HepG2 (cell line): ENCODE data around the gene SEMA4C. TPM values are rescaled to one million over a fixed set of nuclear protein-coding genes. Genes with fewer than 3 reads are reported as not detected.

ENCODE experiments used
- ATAC-seq: fragments of 200-7000 bp; cut with Tn5 transposase; 3 replicates; pipeline ENCODE4 v1.9.1; 2020; ENCODE audit warnings: mild to moderate bottlenecking, moderate library complexity
- BruUV-seq: library from RNA; stranded (reverse); fragments of 400-500 nt; replicated peaks from 2 replicates; lab custom pipeline; 2021; lab: Mats Ljungman, UMichigan
- CTCF ChIA-PET: fragments of 300-600 bp; formaldehyde crosslinking; extraction: SDS; loops from one replicate; lab custom pipeline; 2021; ENCODE audit warnings: low total read pairs, inconsistent platforms, low intra/inter-chr PET ratio; lab: Yijun Ruan, JAX
- POLR2A ChIA-PET: fragments of 350-600 bp; sonication (Branson Sonifier 250); formaldehyde crosslinking; loops from one replicate; lab custom pipeline; 2020; ENCODE audit warnings: antibody characterized with exemption, inconsistent platforms; lab: Yijun Ruan, JAX
- DNase-seq: peaks from one replicate; pipeline ENCODE4 v3.0.0-alpha.2; 2015; ENCODE audit warnings: low spot score
- FAIRE-seq: peaks from 3 replicates; lab custom pipeline; 2011; peaks lifted over from hg19 to GRCh38; lab: Jason Lieb, UNC
- H2AFZ ChIP-seq: one replicate; pipeline ENCODE4 v1.6.1; 2011; ENCODE audit warnings: low read length, inconsistent platforms
- H3K27ac ChIP-seq: fragments of 300-600 bp; 3 replicates; pipeline ENCODE4 v1.8.0; 2011; ENCODE audit warnings: mixed run types, mild to moderate bottlenecking, mixed read lengths, low read length, inconsistent platforms; ENCODE audit not compliant: insufficient read depth; ENCODE audit errors: extremely low read length
- H3K27me3 ChIP-seq, 2 experiments: fragments of 200-600 bp in 1 of 2; 2 replicates in 1 of 2; 3 replicates in 1 of 2; pipeline versions ENCODE4 v1.6.0 to v1.8.0; 2011; ENCODE audit warnings: low read length in 2 of 2, mild to moderate bottlenecking in 2 of 2, moderate library complexity in 2 of 2, inconsistent platforms in 1 of 2; ENCODE audit not compliant: insufficient read depth in 2 of 2, control insufficient read depth in 1 of 2
- H3K36me3 ChIP-seq, 2 experiments: fragments of 200-600 bp in 1 of 2; replicated peaks in 1 of 2; 2 replicates in 1 of 2; 3 replicates in 1 of 2; pipeline versions ENCODE4 v1.5.1 to v1.8.0; 2011; ENCODE audit warnings: low read length in 2 of 2, inconsistent platforms in 1 of 2; ENCODE audit not compliant: insufficient read depth in 2 of 2, control insufficient read depth in 1 of 2
- H3K4me1 ChIP-seq: 2 replicates; pipeline ENCODE4 v1.5.1; 2012; ENCODE audit warnings: low read length, inconsistent platforms; ENCODE audit not compliant: insufficient read depth
- H3K4me2 ChIP-seq: 2 replicates; pipeline ENCODE4 v1.6.0; 2011; ENCODE audit warnings: low read depth, low read length, inconsistent platforms
- H3K4me3 ChIP-seq, 3 experiments: fragments of 200-600 bp in 1 of 3; sonication (generic), shearing (Covaris generic) in 1 of 3; replicated peaks in 1 of 3; 2 replicates each; pipeline ENCODE4 v1.5.1; 2011 to 2016; ENCODE audit warnings: low read length in 3 of 3, inconsistent platforms in 2 of 3, low read depth in 2 of 3, mild to moderate bottlenecking in 2 of 3, control low read depth in 1 of 3, mixed read lengths in 1 of 3; ENCODE audit not compliant: insufficient read depth in 1 of 3
- H3K79me2 ChIP-seq: one replicate; pipeline ENCODE4 v1.6.1; 2011; ENCODE audit warnings: low read length, inconsistent platforms; ENCODE audit not compliant: insufficient read depth
- H3K9ac ChIP-seq: 2 replicates; pipeline ENCODE4 v1.6.0; 2011; ENCODE audit warnings: mild to moderate bottlenecking, low read depth, low read length, inconsistent platforms; ENCODE audit not compliant: insufficient read depth
- H3K9me3 ChIP-seq: 2 replicates; pipeline ENCODE4 v1.5.1; 2012; ENCODE audit warnings: mild to moderate bottlenecking, low read length
- H4K20me1 ChIP-seq: 2 replicates; pipeline ENCODE4 v1.6.0; 2011; ENCODE audit warnings: inconsistent platforms, mild to moderate bottlenecking, low read length, moderate library complexity; ENCODE audit not compliant: insufficient read depth
- HHEX ChIP-seq: IDR thresholded peaks from 2 replicates; pipeline ENCODE4 v1.6.1; 2016; ENCODE audit warnings: control low read depth
- NRL ChIP-seq: sonication (generic); formaldehyde crosslinking; IDR thresholded peaks from 2 replicates; pipeline ENCODE4 v1.5.0; 2020; ENCODE audit warnings: missing genetic modification reagents, mild to moderate bottlenecking, moderate library complexity, borderline replicate concordance
- SAFB2 ChIP-seq: sonication (generic); formaldehyde crosslinking; IDR thresholded peaks from 2 replicates; pipeline ENCODE4 v1.5.1; 2020; ENCODE audit warnings: missing genetic modification reagents, low read depth, mild to moderate bottlenecking, borderline replicate concordance
- SRSF4 ChIP-seq: fragments of 200-400 bp; formaldehyde crosslinking; IDR thresholded peaks from one replicate; pipeline ENCODE4 v1.6.1; 2018; ENCODE audit warnings: mild to moderate bottlenecking, low read depth, low read length, moderate library complexity; ENCODE audit not compliant: poor library complexity, severe bottlenecking
- TCF7L2 ChIP-seq: IDR thresholded peaks from 2 replicates; pipeline ENCODE4 v1.6.1; 2011; ENCODE audit warnings: mild to moderate bottlenecking, low read depth, low read length, moderate library complexity
- U2AF1 ChIP-seq: fragments of 200-400 bp; formaldehyde crosslinking; optimal IDR thresholded peaks from 2 replicates; pipeline ENCODE3; 2017; ENCODE audit warnings: mild to moderate bottlenecking, low read depth, low read length
- ZNF331 ChIP-seq: sonication (generic); formaldehyde crosslinking; IDR thresholded peaks from 2 replicates; pipeline ENCODE4 v1.4.0; 2020; ENCODE audit warnings: missing genetic modification reagents
- WGBS: methylation state at CpG from one replicate; pipeline ENCODE4 v1.1.6; 2017; ENCODE audit warnings: low lambda C conversion rate; 5-methylcytosine and 5-hydroxymethylcytosine counted together
- in situ Hi-C: cut with HindIII; loops from 2 replicates; pipeline ENCODE4 v1.10.0; 2017; ENCODE audit warnings: low pct_unique_long_range_greater_than_20kb; ENCODE audit not compliant: extremely low pct_ligation_motif_present
- intact Hi-C: fragments of 100-400 bp; cut with micrococcal nuclease; formaldehyde crosslinking; loops from one replicate; pipeline ENCODE4 v1.10.0; 2022; ENCODE audit not compliant: unreplicated experiment
- polyA plus RNA-seq, 8 experiments: library from polyadenylated mRNA; depleted of rRNA in 3 of 8; stranded (reverse) in 7 of 8; unstranded in 1 of 8; fragments of >200 nt; fragmentation: Illumina TruSeq in 4 of 8; extraction: Trizol in 4 of 8; gene quantifications; 2 replicates each; pipeline versions ENCODE4 v1.2.1 to v1.2.3, GENCODE V29; 2011 to 2016; ENCODE audit warnings: low read depth in 4 of 8, missing spikeins in 1 of 8, mixed read lengths in 1 of 8; ENCODE audit not compliant: insufficient read depth in 1 of 8
- total RNA-seq, 5 experiments: library from RNA; depleted of rRNA; stranded (reverse); fragments of >200 nt; fragmentation: Illumina TruSeq; extraction: Trizol; gene quantifications; 2 replicates each; pipeline ENCODE4 v1.2.3, GENCODE V29; 2016; ENCODE audit warnings: low read depth in 1 of 5
- TF ChIP-seq, protein P1 (sequence below): sonication (generic); formaldehyde crosslinking; conservative IDR thresholded peaks from 2 replicates; pipeline ENCODE4 v1.4.0; 2020; ENCODE audit warnings: mild to moderate bottlenecking, missing genetic modification reagents, moderate library complexity
- TF ChIP-seq, protein P2 (sequence below): sonication (generic); formaldehyde crosslinking; IDR thresholded peaks from 2 replicates; pipeline ENCODE4 v1.5.0; 2020; ENCODE audit warnings: missing genetic modification reagents
- TF ChIP-seq, protein P3 (sequence below): sonication (generic); formaldehyde crosslinking; IDR thresholded peaks from 2 replicates; pipeline ENCODE4 v1.4.0; 2020; ENCODE audit warnings: missing genetic modification reagents, borderline replicate concordance

Gene SEMA4C
- total and polyA plus RNA-seq, 2 of the 13 experiments (the other 11 are each of a cell fraction or from before 2014, with no cell fraction given), result 25.9 to 46.6 TPM

DNA sequence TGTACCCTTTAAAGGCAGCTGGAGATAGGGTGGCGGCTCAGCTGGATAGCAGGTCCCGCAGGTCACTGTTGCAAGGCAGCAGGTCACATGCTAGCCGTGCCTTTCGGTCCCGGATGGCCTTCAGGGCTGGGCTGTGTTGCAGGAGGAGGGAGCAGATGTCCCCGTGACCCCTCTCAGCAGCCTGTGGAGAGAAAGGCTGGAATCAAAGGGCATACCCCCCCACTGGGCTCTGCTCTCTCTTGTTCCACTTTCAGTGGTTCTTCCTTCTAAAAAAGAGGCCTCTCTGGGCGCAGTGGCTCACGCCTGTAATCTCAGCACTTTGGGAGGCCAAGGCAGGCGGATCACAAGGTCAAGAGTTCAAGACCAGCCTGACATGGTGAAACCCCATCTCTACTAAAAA lies 21.6 kb downstream of the SEMA4C start (continued):
- TF ChIP-seq, protein P1, sequence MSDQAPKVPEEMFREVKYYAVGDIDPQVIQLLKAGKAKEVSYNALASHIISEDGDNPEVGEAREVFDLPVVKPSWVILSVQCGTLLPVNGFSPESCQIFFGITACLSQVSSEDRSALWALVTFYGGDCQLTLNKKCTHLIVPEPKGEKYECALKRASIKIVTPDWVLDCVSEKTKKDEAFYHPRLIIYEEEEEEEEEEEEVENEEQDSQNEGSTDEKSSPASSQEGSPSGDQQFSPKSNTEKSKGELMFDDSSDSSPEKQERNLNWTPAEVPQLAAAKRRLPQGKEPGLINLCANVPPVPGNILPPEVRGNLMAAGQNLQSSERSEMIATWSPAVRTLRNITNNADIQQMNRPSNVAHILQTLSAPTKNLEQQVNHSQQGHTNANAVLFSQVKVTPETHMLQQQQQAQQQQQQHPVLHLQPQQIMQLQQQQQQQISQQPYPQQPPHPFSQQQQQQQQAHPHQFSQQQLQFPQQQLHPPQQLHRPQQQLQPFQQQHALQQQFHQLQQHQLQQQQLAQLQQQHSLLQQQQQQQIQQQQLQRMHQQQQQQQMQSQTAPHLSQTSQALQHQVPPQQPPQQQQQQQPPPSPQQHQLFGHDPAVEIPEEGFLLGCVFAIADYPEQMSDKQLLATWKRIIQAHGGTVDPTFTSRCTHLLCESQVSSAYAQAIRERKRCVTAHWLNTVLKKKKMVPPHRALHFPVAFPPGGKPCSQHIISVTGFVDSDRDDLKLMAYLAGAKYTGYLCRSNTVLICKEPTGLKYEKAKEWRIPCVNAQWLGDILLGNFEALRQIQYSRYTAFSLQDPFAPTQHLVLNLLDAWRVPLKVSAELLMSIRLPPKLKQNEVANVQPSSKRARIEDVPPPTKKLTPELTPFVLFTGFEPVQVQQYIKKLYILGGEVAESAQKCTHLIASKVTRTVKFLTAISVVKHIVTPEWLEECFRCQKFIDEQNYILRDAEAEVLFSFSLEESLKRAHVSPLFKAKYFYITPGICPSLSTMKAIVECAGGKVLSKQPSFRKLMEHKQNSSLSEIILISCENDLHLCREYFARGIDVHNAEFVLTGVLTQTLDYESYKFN (CRISPR knock-in tag), result peak; percentile 39

DNA sequence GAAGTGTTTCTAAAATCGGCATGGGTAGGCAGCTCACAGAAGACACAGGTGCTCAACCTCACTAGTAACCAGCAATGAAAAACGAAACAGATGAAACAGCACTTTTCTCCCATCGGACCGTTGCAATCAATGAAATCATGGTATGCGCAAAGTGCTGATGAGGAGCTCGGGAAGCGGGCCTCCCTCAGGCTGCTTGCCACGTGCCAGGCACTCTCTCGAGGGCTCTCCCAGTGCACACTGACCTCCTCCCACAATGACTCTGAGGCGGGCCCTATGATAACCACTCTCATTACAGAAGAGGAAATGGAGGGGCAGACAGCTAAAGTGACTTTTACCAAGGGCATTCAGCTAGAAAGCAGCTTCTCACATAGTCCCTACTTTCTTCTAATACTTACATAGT lies 22.3 kb downstream of the SEMA4C start:
- no peak for FAIRE-seq
- H3K36me3 ChIP-seq, result peaks cover 8 to 30% of the 10 kb centered on the region in 2 experiments
- H2AFZ ChIP-seq, result no peak overlapping the region
- H3K9me3 ChIP-seq, result no peaks in the 10 kb centered on the region
- POLR2A ChIA-PET, result interaction anchor here (1.1 to 3.3 kb wide), 3 partner anchors 9 to 21 kb away, joined by 3 to 16 read pairs (median 8); partner anchors contain the start of gene ANKRD39
- no peaks in the 10 kb centered on the region for H3K79me2 ChIP-seq
- no peak overlapping the region for H3K27ac ChIP-seq
- H3K4me2 ChIP-seq, result no peak overlapping the region
- no peak for ATAC-seq
- no peak overlapping the region for H3K9ac ChIP-seq
- WGBS, result 97% methylated on average over 10 of the region's 10 CpGs
- no peak overlapping the region for H3K4me3 ChIP-seq
- peaks cover 14% of the 10 kb centered on the region for H3K4me1 ChIP-seq
- no peaks in the 10 kb centered on the region for H3K27me3 ChIP-seq
- CTCF ChIA-PET, result no interaction called here
- intact Hi-C loops (no loop called here), in situ Hi-C loops (no loop called here)
- no peak for DNase-seq
- H4K20me1 ChIP-seq, result no peaks in the 10 kb centered on the region
- BruUV-seq, result TSS peak; percentile 39
- no peak for TF ChIP-seq SRSF4
- TF ChIP-seq SAFB2 (CRISPR knock-in tag), result no peak
- no peak for TF ChIP-seq U2AF1
- TF ChIP-seq, protein P2, sequence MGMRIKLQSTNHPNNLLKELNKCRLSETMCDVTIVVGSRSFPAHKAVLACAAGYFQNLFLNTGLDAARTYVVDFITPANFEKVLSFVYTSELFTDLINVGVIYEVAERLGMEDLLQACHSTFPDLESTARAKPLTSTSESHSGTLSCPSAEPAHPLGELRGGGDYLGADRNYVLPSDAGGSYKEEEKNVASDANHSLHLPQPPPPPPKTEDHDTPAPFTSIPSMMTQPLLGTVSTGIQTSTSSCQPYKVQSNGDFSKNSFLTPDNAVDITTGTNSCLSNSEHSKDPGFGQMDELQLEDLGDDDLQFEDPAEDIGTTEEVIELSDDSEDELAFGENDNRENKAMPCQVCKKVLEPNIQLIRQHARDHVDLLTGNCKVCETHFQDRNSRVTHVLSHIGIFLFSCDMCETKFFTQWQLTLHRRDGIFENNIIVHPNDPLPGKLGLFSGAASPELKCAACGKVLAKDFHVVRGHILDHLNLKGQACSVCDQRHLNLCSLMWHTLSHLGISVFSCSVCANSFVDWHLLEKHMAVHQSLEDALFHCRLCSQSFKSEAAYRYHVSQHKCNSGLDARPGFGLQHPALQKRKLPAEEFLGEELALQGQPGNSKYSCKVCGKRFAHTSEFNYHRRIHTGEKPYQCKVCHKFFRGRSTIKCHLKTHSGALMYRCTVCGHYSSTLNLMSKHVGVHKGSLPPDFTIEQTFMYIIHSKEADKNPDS, result no peak
- no peak for TF ChIP-seq ZNF331 (CRISPR knock-in tag)
- TF ChIP-seq TCF7L2, result no peak
- no peak for TF ChIP-seq HHEX (CRISPR knock-in tag)
- TF ChIP-seq NRL (CRISPR knock-in tag), result no peak
- TF ChIP-seq, protein P3, sequence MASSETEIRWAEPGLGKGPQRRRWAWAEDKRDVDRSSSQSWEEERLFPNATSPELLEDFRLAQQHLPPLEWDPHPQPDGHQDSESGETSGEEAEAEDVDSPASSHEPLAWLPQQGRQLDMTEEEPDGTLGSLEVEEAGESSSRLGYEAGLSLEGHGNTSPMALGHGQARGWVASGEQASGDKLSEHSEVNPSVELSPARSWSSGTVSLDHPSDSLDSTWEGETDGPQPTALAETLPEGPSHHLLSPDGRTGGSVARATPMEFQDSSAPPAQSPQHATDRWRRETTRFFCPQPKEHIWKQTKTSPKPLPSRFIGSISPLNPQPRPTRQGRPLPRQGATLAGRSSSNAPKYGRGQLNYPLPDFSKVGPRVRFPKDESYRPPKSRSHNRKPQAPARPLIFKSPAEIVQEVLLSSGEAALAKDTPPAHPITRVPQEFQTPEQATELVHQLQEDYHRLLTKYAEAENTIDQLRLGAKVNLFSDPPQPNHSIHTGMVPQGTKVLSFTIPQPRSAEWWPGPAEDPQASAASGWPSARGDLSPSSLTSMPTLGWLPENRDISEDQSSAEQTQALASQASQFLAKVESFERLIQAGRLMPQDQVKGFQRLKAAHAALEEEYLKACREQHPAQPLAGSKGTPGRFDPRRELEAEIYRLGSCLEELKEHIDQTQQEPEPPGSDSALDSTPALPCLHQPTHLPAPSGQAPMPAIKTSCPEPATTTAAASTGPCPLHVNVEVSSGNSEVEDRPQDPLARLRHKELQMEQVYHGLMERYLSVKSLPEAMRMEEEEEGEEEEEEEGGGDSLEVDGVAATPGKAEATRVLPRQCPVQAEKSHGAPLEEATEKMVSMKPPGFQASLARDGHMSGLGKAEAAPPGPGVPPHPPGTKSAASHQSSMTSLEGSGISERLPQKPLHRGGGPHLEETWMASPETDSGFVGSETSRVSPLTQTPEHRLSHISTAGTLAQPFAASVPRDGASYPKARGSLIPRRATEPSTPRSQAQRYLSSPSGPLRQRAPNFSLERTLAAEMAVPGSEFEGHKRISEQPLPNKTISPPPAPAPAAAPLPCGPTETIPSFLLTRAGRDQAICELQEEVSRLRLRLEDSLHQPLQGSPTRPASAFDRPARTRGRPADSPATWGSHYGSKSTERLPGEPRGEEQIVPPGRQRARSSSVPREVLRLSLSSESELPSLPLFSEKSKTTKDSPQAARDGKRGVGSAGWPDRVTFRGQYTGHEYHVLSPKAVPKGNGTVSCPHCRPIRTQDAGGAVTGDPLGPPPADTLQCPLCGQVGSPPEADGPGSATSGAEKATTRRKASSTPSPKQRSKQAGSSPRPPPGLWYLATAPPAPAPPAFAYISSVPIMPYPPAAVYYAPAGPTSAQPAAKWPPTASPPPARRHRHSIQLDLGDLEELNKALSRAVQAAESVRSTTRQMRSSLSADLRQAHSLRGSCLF, result no peak
